Subcutaneous abdominal adipose tissue (tissue), 5 donors: ENCODE measurements around the gene SLC38A7.

Experiments used
- H3K27ac ChIP-seq: one replicate; pipeline ENCODE4 v1.7.0; 2013; ENCODE audit warnings: low read depth, mild to moderate bottlenecking, inconsistent platforms, low read length, moderate library complexity
- H3K27me3 ChIP-seq, 5 donors: one replicate each; pipeline ENCODE4 v1.7.0; 2013; ENCODE audit warnings: low read length in 5 of 5, inconsistent platforms in 1 of 5; ENCODE audit not compliant: control insufficient read depth in 5 of 5, insufficient read depth in 4 of 5
- H3K36me3 ChIP-seq, 5 donors: one replicate each; pipeline ENCODE4 v1.7.0; 2013; ENCODE audit warnings: low read length in 5 of 5; ENCODE audit not compliant: control insufficient read depth in 5 of 5, insufficient read depth in 5 of 5
- H3K4me1 ChIP-seq, 5 donors: one replicate each; pipeline ENCODE4 v1.7.0; 2013; ENCODE audit warnings: low read length in 5 of 5, mild to moderate bottlenecking in 3 of 5, moderate library complexity in 1 of 5; ENCODE audit not compliant: control insufficient read depth in 5 of 5, insufficient read depth in 5 of 5
- H3K4me3 ChIP-seq, 5 donors: one replicate each; pipeline ENCODE4 v1.7.0; 2013; ENCODE audit warnings: low read length in 5 of 5, low read depth in 1 of 5
- H3K9ac ChIP-seq, 5 donors: one replicate each; pipeline ENCODE4 v1.7.0; 2013; ENCODE audit warnings: low read length in 5 of 5, mild to moderate bottlenecking in 4 of 5, moderate library complexity in 3 of 5
- H3K9me3 ChIP-seq, 5 donors: one replicate each; pipeline ENCODE4 v1.7.0; 2013; ENCODE audit warnings: low read length in 5 of 5; ENCODE audit not compliant: control insufficient read depth in 5 of 5
- donor health status: healthy.
- donor health status: healthy.
- donor health status: healthy.
- donor health status: healthy.
- donor health status: healthy.

Gene SLC38A7

DNA sequence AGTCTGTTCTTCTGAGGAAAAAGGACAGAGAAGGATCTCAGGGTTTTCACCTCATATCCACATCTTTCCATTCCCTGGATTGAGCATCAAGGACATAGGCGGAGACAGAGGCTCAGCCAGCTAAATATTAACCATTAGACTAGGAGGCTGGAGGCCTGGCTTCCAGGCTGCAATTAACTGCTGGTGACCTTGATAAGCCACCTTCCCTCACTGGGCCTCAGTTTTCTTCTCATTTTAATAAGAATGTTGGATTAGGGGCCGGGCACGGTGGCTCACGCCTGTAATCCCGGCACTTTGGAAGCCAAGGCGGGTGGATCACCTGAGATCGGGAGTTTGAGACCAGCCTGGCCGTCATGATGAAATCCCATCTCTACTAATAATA lies 29.4 kb downstream of the SLC38A7 start:
- Histone ChIP-seq H3K9ac (no peak overlapping the region), H3K36me3 (no peaks in the 10 kb centered on the region), H3K9me3 (no peaks in the 10 kb centered on the region), H3K27ac (no peak overlapping the region), H3K4me1 (no peaks in the 10 kb centered on the region), H3K27me3 (peaks cover 0 to 4% (median 0%) of the 10 kb centered on the region in 5 donors), H3K4me3 (no peak overlapping the region)

DNA sequence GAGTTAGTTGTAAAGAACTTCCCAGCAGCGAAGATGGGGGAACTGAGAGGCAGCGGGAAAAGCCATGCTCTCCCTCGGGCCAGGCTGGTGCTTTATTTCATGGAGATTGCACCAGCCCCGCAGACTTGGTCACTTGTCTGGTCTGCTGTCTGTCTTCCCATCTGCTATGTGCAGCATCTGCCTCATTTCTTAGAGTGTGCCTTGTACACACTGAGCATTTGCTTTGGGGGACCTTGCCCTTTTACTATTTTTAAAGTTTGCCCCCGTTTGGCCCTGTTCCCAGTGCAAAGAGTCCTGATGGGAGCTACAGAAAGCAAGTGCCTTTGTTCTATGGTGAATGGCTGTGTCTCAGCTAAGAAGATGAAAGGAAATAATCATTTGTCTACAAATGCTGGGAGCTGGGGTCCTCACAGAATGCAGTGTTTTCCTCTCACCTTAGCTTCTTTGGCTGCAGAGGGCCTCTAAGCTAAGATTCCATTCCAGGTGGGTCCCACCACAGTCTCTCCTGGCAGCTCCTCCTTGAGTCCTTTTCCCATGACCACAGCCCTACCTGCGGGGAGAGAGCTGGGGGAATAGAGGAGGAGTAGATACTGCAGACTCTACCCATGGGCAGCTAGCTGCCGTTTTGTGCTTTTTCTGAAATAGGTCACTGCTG lies 29.9 kb downstream of the SLC38A7 start:
- Histone ChIP-seq H3K36me3 (no peaks in the 10 kb centered on the region), H3K9me3 (no peaks in the 10 kb centered on the region), H3K27ac (no peak overlapping the region), H3K4me1 (peaks cover 0 to 3% (median 0%) of the 10 kb centered on the region in 5 donors), H3K9ac (no peak overlapping the region), H3K27me3 (peaks cover 0 to 4% (median 0%) of the 10 kb centered on the region in 5 donors), H3K4me3 (no peak overlapping the region)

DNA sequence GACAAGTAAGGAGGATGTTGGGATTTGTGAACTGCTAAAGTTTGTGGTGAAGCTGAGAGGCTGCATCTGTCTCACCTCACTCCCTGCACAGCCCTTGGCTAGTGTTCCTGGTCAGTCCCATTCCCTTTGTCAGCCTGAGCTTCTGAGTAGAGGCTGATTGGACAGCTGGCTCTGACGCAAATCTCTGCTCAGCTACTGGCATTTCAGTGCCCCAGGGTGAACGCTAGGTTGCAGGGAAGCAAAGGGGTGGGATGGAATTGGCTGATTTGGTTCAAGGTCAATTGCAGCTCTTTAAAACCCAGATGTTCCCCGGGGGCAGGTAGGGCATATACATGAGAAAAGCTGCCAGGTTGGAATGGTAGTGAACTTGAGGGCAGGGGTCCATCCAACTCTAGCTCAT lies 31.8 kb downstream of the SLC38A7 start:
- Histone ChIP-seq H3K4me3 (no peak overlapping the region), H3K9ac (no peak overlapping the region), H3K27ac (no peak overlapping the region), H3K27me3 (peaks cover 0 to 4% (median 0%) of the 10 kb centered on the region in 5 donors), H3K4me1 (peaks cover 0 to 7% (median 0%) of the 10 kb centered on the region in 5 donors), H3K36me3 (no peaks in the 10 kb centered on the region), H3K9me3 (no peaks in the 10 kb centered on the region)

DNA sequence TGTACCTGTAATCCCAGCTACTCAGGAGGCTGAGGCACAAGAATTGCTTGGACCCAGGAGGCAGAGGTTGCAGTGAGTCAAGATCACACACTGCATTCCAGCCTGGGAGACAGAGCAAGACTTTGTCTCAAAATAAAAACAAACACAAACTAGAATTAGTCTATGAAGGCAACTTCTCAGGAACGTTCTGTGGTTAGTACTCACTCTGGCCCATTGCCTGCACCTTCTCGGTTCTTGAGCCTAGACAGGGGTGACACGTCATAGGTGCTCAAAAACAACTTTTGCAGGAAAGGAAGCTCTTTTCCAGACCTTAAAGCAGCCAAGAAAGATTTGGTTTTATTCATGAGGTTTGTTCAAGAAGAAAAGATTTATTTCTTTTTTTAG lies 32.6 kb downstream of the SLC38A7 start:
- H3K4me1 ChIP-seq = peaks cover 0 to 7% (median 0%) of the 10 kb centered on the region in 5 donors
- no peak overlapping the region for H3K9ac ChIP-seq
- no peak overlapping the region for H3K27ac ChIP-seq

DNA sequence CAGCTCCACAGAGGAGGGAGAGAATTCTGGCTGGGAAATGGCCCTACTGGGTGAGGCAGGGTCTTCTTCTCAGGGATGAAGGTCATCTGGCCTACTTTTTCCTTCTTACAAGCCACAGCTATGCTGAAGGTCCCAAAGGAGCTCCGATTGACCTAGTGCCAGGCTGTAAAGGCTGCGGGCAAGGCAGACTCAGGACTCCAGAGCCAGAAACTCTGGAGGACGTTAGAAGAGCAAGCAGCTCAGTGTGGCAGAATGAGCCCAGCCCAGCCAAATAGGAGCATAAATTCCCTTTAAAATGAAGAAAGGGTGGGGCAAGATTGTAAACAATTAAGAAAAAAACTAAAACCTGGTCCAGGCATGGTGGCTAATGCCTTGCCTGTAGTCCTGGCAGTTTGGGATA lies 34.9 kb downstream of the SLC38A7 start:
- Histone ChIP-seq H3K9me3 (no peaks in the 10 kb centered on the region), H3K27ac (no peak overlapping the region), H3K36me3 (no peaks in the 10 kb centered on the region), H3K27me3 (peaks cover 0 to 4% (median 0%) of the 10 kb centered on the region in 5 donors), H3K4me3 (no peak overlapping the region), H3K4me1 (peaks cover 0 to 7% (median 0%) of the 10 kb centered on the region in 5 donors), H3K9ac (no peak overlapping the region)

More for the DNA sequence above, 32.6 kb downstream of the SLC38A7 start:
- Histone ChIP-seq H3K27me3 (peaks cover 0 to 4% (median 0%) of the 10 kb centered on the region in 5 donors), H3K4me3 (no peak overlapping the region), H3K9me3 (no peaks in the 10 kb centered on the region), H3K36me3 (no peaks in the 10 kb centered on the region)

DNA sequence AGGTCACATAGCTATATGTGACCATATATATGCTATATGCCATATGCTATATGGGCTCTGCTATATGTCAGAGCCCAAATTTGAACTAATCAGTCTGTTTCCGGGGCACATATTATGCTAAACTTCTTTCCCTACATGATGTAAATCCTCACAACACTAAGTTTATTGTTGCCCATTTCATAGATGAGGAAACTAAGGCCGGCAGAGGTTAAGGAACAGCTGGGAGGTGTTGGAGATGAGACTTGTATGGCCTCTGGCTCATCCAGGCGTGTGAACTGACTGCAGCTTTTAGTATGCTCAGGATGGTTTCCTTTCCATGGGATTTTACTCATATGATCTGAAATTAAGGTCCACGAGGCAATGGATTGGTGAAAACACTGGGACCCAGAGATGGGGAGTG lies 37.5 kb downstream of the SLC38A7 start:
- H3K9ac ChIP-seq = no peak overlapping the region
- no peaks in the 10 kb centered on the region for H3K9me3 ChIP-seq
- no peaks in the 10 kb centered on the region for H3K36me3 ChIP-seq
- no peak overlapping the region for H3K27ac ChIP-seq
- no peak overlapping the region for H3K4me3 ChIP-seq
- peaks cover 0 to 7% (median 0%) of the 10 kb centered on the region in 5 donors for H3K4me1 ChIP-seq
- H3K27me3 ChIP-seq = no peaks in the 10 kb centered on the region

DNA sequence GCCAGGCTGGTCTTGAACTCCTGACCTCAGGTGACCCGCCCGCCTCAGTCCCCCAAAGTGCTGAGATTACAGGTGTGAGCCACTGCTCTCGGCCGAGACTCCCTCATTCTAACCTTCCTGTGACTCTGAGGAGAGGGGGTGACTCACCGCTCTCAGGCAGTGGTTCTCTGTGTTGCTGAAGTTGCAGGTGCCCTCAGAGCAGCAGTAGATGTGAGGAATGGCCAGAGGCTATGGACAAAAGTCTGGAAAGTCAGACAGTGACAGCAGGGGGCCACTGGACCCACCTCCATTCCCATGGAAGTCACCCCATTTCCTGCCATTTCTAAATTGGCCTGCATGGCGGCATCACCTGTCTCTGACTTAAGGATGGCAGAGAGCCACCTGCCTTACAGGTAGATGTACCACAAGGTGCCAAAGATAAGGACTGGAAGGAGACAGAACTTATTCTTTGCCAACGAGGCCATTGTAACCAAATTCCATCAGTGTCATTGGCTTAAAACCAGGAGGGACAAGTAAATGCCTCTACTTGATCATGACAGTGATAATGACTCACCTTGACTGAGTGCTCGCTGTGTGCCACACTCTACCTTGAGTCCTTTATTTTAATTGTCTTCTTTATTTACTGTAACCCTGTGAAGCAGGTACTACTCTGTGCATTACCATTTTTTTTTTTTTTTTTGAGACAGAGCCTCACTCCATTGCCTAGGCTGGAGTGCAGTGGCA lies 39.6 kb downstream of the SLC38A7 start:
- H3K9ac ChIP-seq = no peak overlapping the region
- peaks cover 0 to 6% (median 0%) of the 10 kb centered on the region in 5 donors for H3K4me1 ChIP-seq
- no peaks in the 10 kb centered on the region for H3K9me3 ChIP-seq
- no peaks in the 10 kb centered on the region for H3K27me3 ChIP-seq
- H3K27ac ChIP-seq = no peak overlapping the region
- no peaks in the 10 kb centered on the region for H3K36me3 ChIP-seq
- H3K4me3 ChIP-seq = no peak overlapping the region

DNA sequence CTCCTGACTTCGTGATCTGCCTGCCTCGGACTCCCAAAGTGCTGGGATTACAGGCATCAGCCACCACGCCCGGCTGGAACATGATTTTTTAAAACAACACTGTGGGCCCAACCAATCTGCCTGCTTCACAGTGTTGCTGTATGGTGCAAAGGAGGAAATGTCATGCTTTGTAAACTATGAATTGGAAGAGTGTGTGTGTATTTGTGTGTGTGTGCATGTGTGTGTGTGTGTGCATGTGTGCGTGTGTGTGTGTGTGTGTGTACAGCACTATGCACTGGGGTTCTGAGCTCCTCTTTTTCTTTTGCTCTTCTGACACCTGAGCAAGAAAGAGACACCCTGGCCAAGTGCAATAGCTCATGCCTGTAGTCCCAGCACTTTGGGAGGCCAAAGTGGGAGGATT lies 40.5 kb downstream of the SLC38A7 start:
- Histone ChIP-seq H3K27me3 (no peaks in the 10 kb centered on the region), H3K36me3 (no peaks in the 10 kb centered on the region), H3K9ac (no peak overlapping the region), H3K4me3 (no peak overlapping the region), H3K4me1 (no peaks in the 10 kb centered on the region), H3K27ac (no peak overlapping the region), H3K9me3 (no peaks in the 10 kb centered on the region)

DNA sequence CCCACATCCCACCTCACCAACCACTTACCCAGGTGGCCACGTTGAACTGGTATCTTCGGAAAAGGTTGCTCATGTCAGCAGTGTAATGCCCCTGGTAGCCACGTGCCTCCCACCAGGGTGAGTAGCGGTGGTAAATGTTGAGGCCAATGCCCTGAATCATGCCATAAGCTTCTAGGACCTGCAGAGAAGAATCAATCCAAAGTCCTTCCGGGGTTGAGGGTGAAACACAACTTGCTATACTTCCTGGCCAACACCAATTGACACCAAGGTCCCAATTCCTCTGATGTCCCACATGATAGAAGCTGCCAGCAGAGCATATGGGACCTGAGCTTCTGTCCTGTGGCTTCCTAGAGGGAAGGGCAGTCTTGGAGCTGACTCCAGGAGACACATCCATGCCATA lies 43.6 kb downstream of the SLC38A7 start:
- Histone ChIP-seq H3K4me1 (peaks cover 0 to 4% (median 0%) of the 10 kb centered on the region in 5 donors), H3K9me3 (no peaks in the 10 kb centered on the region), H3K4me3 (no peak overlapping the region), H3K27ac (no peak overlapping the region), H3K36me3 (no peaks in the 10 kb centered on the region), H3K9ac (no peak overlapping the region), H3K27me3 (no peaks in the 10 kb centered on the region)

DNA sequence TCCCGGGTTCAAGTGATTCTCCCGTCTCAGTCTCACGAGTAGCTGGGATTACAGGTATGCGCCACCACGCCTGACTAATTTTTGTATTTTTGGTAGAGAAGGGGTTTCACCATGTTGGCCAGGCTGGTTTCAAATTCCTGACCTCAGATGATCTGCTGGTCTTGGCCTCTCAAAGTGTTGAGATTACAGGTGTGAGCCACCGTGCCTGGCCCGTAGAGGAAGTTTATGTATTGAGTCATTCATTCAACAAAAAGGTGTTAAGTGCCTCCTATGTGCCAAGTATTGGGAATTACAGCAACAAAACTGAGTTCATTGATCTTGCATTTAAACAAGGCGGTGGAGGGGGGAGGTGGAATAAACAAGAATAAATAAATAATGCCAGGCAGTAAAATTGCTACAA lies 44.7 kb downstream of the SLC38A7 start:
- Histone ChIP-seq H3K36me3 (no peaks in the 10 kb centered on the region), H3K4me1 (peaks cover 0 to 4% (median 0%) of the 10 kb centered on the region in 5 donors), H3K27me3 (no peaks in the 10 kb centered on the region), H3K4me3 (no peak overlapping the region), H3K27ac (no peak overlapping the region), H3K9ac (no peak overlapping the region), H3K9me3 (no peaks in the 10 kb centered on the region)
